ENCODE results near the gene GPD1L. TPM values are rescaled to one million over a fixed set of nuclear protein-coding genes. Genes with fewer than 3 reads are reported as not detected.

The GPD1L gene
- total RNA-seq, 1 donor from 2014 or later = 11.5 TPM

GRCh38 chr3:32208447-32208846 is 102.0 kb downstream of the GPD1L start:
- TF ChIP-seq CTCF (IDR thresholded peaks at IDR 0.05; ENCODE audit: insufficient read depth, low read length, poor library complexity, severe bottlenecking) = no peak
- Histone ChIP-seq H3K36me3 (ENCODE audit: control insufficient read depth, insufficient read depth, low read length) (no peaks in the 10 kb centered on the region), H3K27me3 (ENCODE audit: control insufficient read depth, insufficient read depth, low read length) (no peaks in the 10 kb centered on the region), H3K4me3 (ENCODE audit: low read depth, low read length) (no peak overlapping the region)
- no peak for DNase-seq (ENCODE audit: low read depth)

- no peaks in the 10 kb centered on the region for H3K36me3 ChIP-seq (ENCODE audit: control insufficient read depth, insufficient read depth, low read length)
- DNase-seq (ENCODE audit: low read depth) = no peak
- no peak for TF ChIP-seq CTCF (IDR thresholded peaks at IDR 0.05; ENCODE audit: insufficient read depth, low read length, poor library complexity, severe bottlenecking)
These were observed 108.8 kb downstream of the GPD1L start for GRCh38 chr3:32215185-32215584.

GRCh38 chr3:32216172-32216783 is 109.9 kb downstream of the GPD1L start:
- DNase-seq (ENCODE audit: low read depth) = no peak
- TF ChIP-seq CTCF (IDR thresholded peaks at IDR 0.05; ENCODE audit: insufficient read depth, low read length, poor library complexity, severe bottlenecking) = no peak
- H3K27me3 ChIP-seq (ENCODE audit: control insufficient read depth, insufficient read depth, low read length) = no peaks in the 10 kb centered on the region
- no peak overlapping the region for H3K4me3 ChIP-seq (ENCODE audit: low read depth, low read length)
- H3K36me3 ChIP-seq (ENCODE audit: control insufficient read depth, insufficient read depth, low read length) = no peaks in the 10 kb centered on the region

More at GRCh38 chr3:32215185-32215584, 108.8 kb downstream of the GPD1L start:
- Histone ChIP-seq H3K27me3 (ENCODE audit: control insufficient read depth, insufficient read depth, low read length) (no peaks in the 10 kb centered on the region), H3K4me3 (ENCODE audit: low read depth, low read length) (no peak overlapping the region)

- Histone ChIP-seq H3K36me3 (ENCODE audit: control insufficient read depth, insufficient read depth, low read length) (no peaks in the 10 kb centered on the region), H3K27me3 (ENCODE audit: control insufficient read depth, insufficient read depth, low read length) (no peaks in the 10 kb centered on the region), H3K4me3 (ENCODE audit: low read depth, low read length) (no peak overlapping the region)
- DNase-seq (ENCODE audit: low read depth) = no peak
- no peak for TF ChIP-seq CTCF (IDR thresholded peaks at IDR 0.05; ENCODE audit: insufficient read depth, low read length, poor library complexity, severe bottlenecking)
These were observed 110.9 kb downstream of the GPD1L start for GRCh38 chr3:32217339-32217738.

Other genes with a start within 250 kb of the GPD1L start
- gene OSBPL10, start 125.4 kb upstream of the GPD1L start, total RNA-seq = 20.1 and 37.4 TPM in 2 replicates
- gene ZNF860, start 124.9 kb upstream of the GPD1L start, total RNA-seq = 1.3 and 2.2 TPM in 2 replicates
- gene CMTM8, start 132.1 kb downstream of the GPD1L start, total RNA-seq = 2.8 and 7.5 TPM in 2 replicates

Data from kidney epithelial cell (primary cell).